Measurements from ENCODE around the gene PCNX4. TPM values are rescaled to one million over a fixed set of nuclear protein-coding genes. Genes with fewer than 3 reads are reported as not detected.
"Not testable (repeated sequence)": the region's sequence is repeated elsewhere in the genome, so short reads cannot be mapped to it uniquely, and the experiment has no call there.

PCNX4 gene
- total RNA-seq, result 37.5 and 45.6 TPM in 2 replicates

- intact Hi-C loops (cut with micrococcal nuclease), result loop anchor here (1.0 to 10.0 kb wide), 14 partner anchors 72 to 1850 kb away; partner anchors contain the start of genes DAAM1, HIF1A, JKAMP and KIAA0586
These were observed at the start of gene PCNX4 for GRCh38 chr14:60091550-60092525. PCNX4 (plus strand) TSS chr14:60091923; CDS start chr14:60107639, 15,716 bp downstream.

GRCh38 chr14:60047976-60048375, 43.7 kb upstream of the PCNX4 start:
- intact Hi-C loops (cut with micrococcal nuclease), result not testable (repeated sequence)

GRCh38 chr14:60051721-60052221, 40.0 kb upstream of the PCNX4 start:
- intact Hi-C loops (cut with micrococcal nuclease), result no loop called here

- intact Hi-C loops (cut with micrococcal nuclease), result loop anchor here (5.0 kb wide), 1 partner anchor 1511 kb away; no protein-coding TSS in a partner anchor
These were observed 33.6 kb upstream of the PCNX4 start for GRCh38 chr14:60058087-60058486.

- intact Hi-C loops (cut with micrococcal nuclease), result loop anchor here (5.0 kb wide), 1 partner anchor 501 kb away; no protein-coding TSS in a partner anchor
These were observed 30.4 kb upstream of the PCNX4 start for GRCh38 chr14:60061371-60061770.

GRCh38 chr14:60064491-60065072, 27.1 kb upstream of the PCNX4 start:
- intact Hi-C loops (cut with micrococcal nuclease), result loop anchor here (1.0 to 5.0 kb wide), 4 partner anchors 99 to 498 kb away; no protein-coding TSS in a partner anchor

- intact Hi-C loops (cut with micrococcal nuclease), result no loop called here
These were observed 23.8 kb upstream of the PCNX4 start for GRCh38 chr14:60067882-60068281.

- intact Hi-C loops (cut with micrococcal nuclease), result no loop called here
These were observed 12.0 kb upstream of the PCNX4 start for GRCh38 chr14:60079723-60080122.

- intact Hi-C loops (cut with micrococcal nuclease), result no loop called here
These were observed 6.6 kb upstream of the PCNX4 start for GRCh38 chr14:60085085-60085484.

- intact Hi-C loops (cut with micrococcal nuclease), result no loop called here
These were observed 6.0 kb upstream of the PCNX4 start for GRCh38 chr14:60085693-60086092.

GRCh38 chr14:60087668-60088067, 4.1 kb upstream of the PCNX4 start:
- intact Hi-C loops (cut with micrococcal nuclease), result no loop called here

GRCh38 chr14:60089221-60089620, 2.5 kb upstream of the PCNX4 start:
- intact Hi-C loops (cut with micrococcal nuclease), result no loop called here

- intact Hi-C loops (cut with micrococcal nuclease), result loop anchor here (1.0 to 10.0 kb wide), 12 partner anchors 73 to 1849 kb away; partner anchors contain the start of genes DAAM1, HIF1A, KIAA0586 and PSMA3
These were observed 731 bp upstream of the PCNX4 start for GRCh38 chr14:60090864-60091519.

GRCh38 chr14:60092526-60092920, 800 bp downstream of the PCNX4 start:
- intact Hi-C loops (cut with micrococcal nuclease), result loop anchor here (1.0 to 10.0 kb wide), 7 partner anchors 608 to 1850 kb away; partner anchors contain the start of genes HIF1A, JKAMP, L3HYPDH and PSMA3

GRCh38 chr14:60093080-60093479, 1.4 kb downstream of the PCNX4 start:
- intact Hi-C loops (cut with micrococcal nuclease), result loop anchor here (1.0 to 10.0 kb wide), 7 partner anchors 58 to 1851 kb away; partner anchors contain the start of genes HIF1A, PSMA3, SLC38A6 and SNAPC1

GRCh38 chr14:60093606-60094005, 1.9 kb downstream of the PCNX4 start:
- intact Hi-C loops (cut with micrococcal nuclease), result loop anchor here (1.0 to 10.0 kb wide), 7 partner anchors 58 to 1851 kb away; partner anchors contain the start of genes HIF1A, PSMA3, SLC38A6 and SNAPC1

GRCh38 chr14:60094306-60094897, 2.7 kb downstream of the PCNX4 start:
- intact Hi-C loops (cut with micrococcal nuclease), result loop anchor here (5.0 to 10.0 kb wide), 5 partner anchors 658 to 1852 kb away; partner anchors contain the start of genes HIF1A, PSMA3 and SNAPC1

GRCh38 chr14:60095231-60095630, 3.5 kb downstream of the PCNX4 start:
- intact Hi-C loops (cut with micrococcal nuclease), result loop anchor here (10.0 kb wide), 1 partner anchor 1380 kb away; no protein-coding TSS in a partner anchor

- intact Hi-C loops (cut with micrococcal nuclease), result loop anchor here (10.0 kb wide), 1 partner anchor 1379 kb away; no protein-coding TSS in a partner anchor
These were observed 4.2 kb downstream of the PCNX4 start for GRCh38 chr14:60095781-60096450.

All from T-helper 1 cell treated with Interleukin-12 subunit alpha and Interleukin-12 subunit beta and Interleukin-4 antibody, amounts not matched to agents 30 ng/mL and 1 ng/mL, for 36 hours (primary cell).